ENCODE results near the gene RCN2. TPM values are rescaled to one million over a fixed set of nuclear protein-coding genes. Genes with fewer than 3 reads are reported as not detected.

The RCN2 gene
- total RNA-seq, 1 donor = 72.1 TPM

- H3K4me3 ChIP-seq (ENCODE audit: low read depth, low read length) = no peak overlapping the region
- TF ChIP-seq CTCF (IDR thresholded peaks at IDR 0.05; ENCODE audit: insufficient read depth, low read depth, low read length) = no peak
- DNase-seq (ENCODE audit: low read depth) = no peak
Measured at GRCh38 chr15:76987896-76988860, 56.6 kb downstream of the RCN2 start.

GRCh38 chr15:76988867-76989780, 57.6 kb downstream of the RCN2 start:
- H3K4me3 ChIP-seq (ENCODE audit: low read depth, low read length) = no peak overlapping the region
- no peak for TF ChIP-seq CTCF (IDR thresholded peaks at IDR 0.05; ENCODE audit: insufficient read depth, low read depth, low read length)
- DNase-seq (ENCODE audit: low read depth) = no peak

GRCh38 chr15:76991048-76991447, 59.5 kb downstream of the RCN2 start:
- DNase-seq (ENCODE audit: low read depth) = no peak
- H3K4me3 ChIP-seq (ENCODE audit: low read depth, low read length) = no peak overlapping the region
- no peak for TF ChIP-seq CTCF (IDR thresholded peaks at IDR 0.05; ENCODE audit: insufficient read depth, low read depth, low read length)

DNA sequence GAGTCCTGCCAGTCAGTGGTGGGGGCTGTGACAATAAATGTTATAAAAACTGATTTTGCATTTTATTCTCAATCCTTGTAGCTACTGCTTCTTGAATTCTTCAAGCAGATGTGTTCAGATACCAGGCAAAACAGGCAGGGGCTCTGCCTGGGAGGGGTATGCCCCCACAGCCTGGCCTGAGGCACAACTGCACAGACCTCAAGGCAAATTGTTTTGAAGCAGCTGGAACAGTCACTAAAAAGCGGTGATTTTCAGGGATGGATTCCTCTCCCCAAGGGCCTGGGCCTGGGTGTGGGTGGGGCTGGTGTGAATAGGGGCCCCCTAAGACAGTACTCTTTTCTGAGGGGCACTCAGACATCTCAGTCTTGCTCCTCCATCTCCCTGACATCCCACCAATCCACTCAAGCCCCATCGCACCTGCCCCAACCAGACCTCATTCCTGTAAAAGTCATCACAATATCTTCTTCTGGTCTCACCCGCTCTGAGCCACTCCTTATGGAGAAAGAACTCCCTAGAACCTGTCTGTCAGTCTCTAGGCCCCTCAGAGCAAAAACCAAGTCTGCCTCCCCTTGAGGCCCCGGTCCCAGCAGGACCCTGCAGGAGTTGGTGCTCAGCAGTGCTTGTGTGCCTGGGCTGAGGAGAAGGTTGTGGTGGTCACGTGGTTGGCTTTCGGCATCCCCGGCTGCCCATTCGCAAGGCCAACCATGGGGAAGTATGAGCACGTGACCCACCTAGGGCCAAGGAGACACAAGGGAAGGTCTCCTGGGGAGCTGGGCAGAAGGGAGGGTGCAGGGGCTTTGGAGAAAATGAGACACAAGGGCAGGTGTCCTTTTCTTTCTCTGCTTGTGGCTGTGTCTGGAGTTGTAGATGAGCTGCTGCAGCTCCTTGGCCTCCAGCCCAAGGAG, 60.4 kb downstream of the RCN2 start:
- no peak for TF ChIP-seq CTCF (IDR thresholded peaks at IDR 0.05; ENCODE audit: insufficient read depth, low read depth, low read length)
- no peak for DNase-seq (ENCODE audit: low read depth)
- no peak overlapping the region for H3K4me3 ChIP-seq (ENCODE audit: low read depth, low read length)

DNA sequence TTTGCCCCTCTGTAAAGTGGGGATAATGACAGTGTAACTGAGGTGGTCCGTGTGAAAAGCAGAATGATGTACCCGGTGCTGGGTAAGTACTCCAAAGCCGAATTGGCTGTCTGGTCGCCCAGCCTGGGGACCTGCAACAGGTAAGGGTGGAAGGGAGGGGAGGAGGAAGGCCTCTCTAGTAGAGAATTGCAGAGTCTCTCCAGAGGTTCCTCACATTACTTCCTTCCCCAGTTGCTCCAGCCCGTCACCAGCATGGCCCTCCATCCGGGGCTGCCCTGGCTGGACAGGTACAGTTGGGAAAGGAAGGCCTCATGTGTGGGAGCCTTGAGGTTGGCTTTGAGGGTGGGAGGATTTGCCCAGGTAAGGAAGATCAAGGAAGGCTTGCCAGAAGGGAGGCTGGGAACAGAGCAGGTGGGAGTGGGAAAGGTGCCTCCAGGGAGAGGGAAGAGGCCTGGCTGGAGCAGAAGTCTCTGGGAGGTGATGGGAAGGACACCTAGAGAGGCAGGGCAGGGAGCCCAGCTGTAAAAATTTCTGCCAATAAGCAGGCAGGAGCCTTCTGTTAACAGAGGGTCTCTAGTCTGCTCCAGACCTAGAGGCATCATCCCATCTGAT, 61.7 kb downstream of the RCN2 start:
- DNase-seq (ENCODE audit: low read depth) = no peak
- no peak for TF ChIP-seq CTCF (IDR thresholded peaks at IDR 0.05; ENCODE audit: insufficient read depth, low read depth, low read length)
- H3K4me3 ChIP-seq (ENCODE audit: low read depth, low read length) = no peak overlapping the region
